Calu3 (cell line): Measurements from ENCODE around the gene COL4A6. TPM values are rescaled to one million over a fixed set of nuclear protein-coding genes. Genes with fewer than 3 reads are reported as not detected.

Experiments
- BruUV-seq: library from RNA; stranded (reverse); fragments of 400-500 nt; replicated peaks from 2 replicates; lab custom pipeline; 2021; lab: Mats Ljungman, UMichigan
- CTCF ChIA-PET: fragments of 300-600 bp; sonication (Branson Sonifier 250); formaldehyde crosslinking; loops from one replicate; lab custom pipeline; 2022; ENCODE audit warnings: antibody characterized with exemption; lab: Charles Lee
- DNase-seq: peaks from one replicate; pipeline ENCODE4 v3.0.0; 2022
- H3K27ac Mint-ChIP-seq: one replicate; pipeline ENCODE4 v1.8.0; 2022; ENCODE audit warnings: mixed read lengths; ENCODE audit not compliant: unreplicated experiment
- H3K27me3 Mint-ChIP-seq: one replicate; pipeline ENCODE4 v1.8.0; 2022; ENCODE audit warnings: mixed read lengths; ENCODE audit not compliant: unreplicated experiment
- H3K36me3 Mint-ChIP-seq: one replicate; pipeline ENCODE4 v1.8.0; 2022; ENCODE audit warnings: mild to moderate bottlenecking, moderate library complexity, mixed read lengths; ENCODE audit not compliant: insufficient read depth, unreplicated experiment
- H3K4me1 Mint-ChIP-seq: one replicate; pipeline ENCODE4 v1.8.0; 2022; ENCODE audit warnings: mild to moderate bottlenecking, low read depth, mixed read lengths; ENCODE audit not compliant: unreplicated experiment
- H3K4me3 Mint-ChIP-seq: one replicate; pipeline ENCODE4 v1.8.0; 2022; ENCODE audit warnings: mild to moderate bottlenecking, low read depth, moderate library complexity, mixed read lengths; ENCODE audit not compliant: unreplicated experiment
- H3K9me3 Mint-ChIP-seq: one replicate; pipeline ENCODE4 v1.8.0; 2022; ENCODE audit warnings: low read depth, mixed read lengths; ENCODE audit not compliant: unreplicated experiment
- CTCF ChIP-seq: fragments of 200-600 bp; IDR thresholded peaks from one replicate; pipeline ENCODE4 v1.8.0; 2022; ENCODE audit warnings: antibody characterized with exemption; ENCODE audit not compliant: unreplicated experiment
- intact Hi-C: fragments of 100-400 bp; cut with micrococcal nuclease; formaldehyde crosslinking; loops from one replicate; pipeline ENCODE4 v1.10.0; 2022; ENCODE audit not compliant: unreplicated experiment
- total RNA-seq: library from RNA; stranded (reverse); gene quantifications from 2 replicates; pipeline ENCODE4 v1.2.3, GENCODE V29; 2022

Gene COL4A6
- total RNA-seq, 1 experiment from 2014 or later, result 0.31 TPM

- BruUV-seq, result no TSS peak
- no peak for TF ChIP-seq CTCF
- H3K27me3 Mint-ChIP-seq, result no peaks in the 10 kb centered on the region
- H3K9me3 Mint-ChIP-seq, result no peaks in the 10 kb centered on the region
- intact Hi-C loops, result no loop called here
- CTCF ChIA-PET, result no interaction called here
- no peaks in the 10 kb centered on the region for H3K36me3 Mint-ChIP-seq
- no peak overlapping the region for H3K4me3 Mint-ChIP-seq
- no peak overlapping the region for H3K27ac Mint-ChIP-seq
- no peaks in the 10 kb centered on the region for H3K4me1 Mint-ChIP-seq
- no peak for DNase-seq
Observed at GRCh38 chrX:108219949-108220601, 218.1 kb downstream of the COL4A6 start.

- CTCF ChIA-PET, result no interaction called here
- DNase-seq, result no peak
- no TSS peak for BruUV-seq
- no peaks in the 10 kb centered on the region for H3K36me3 Mint-ChIP-seq
- intact Hi-C loops, result no loop called here
- no peak overlapping the region for H3K27ac Mint-ChIP-seq
- no peak for TF ChIP-seq CTCF
- H3K4me3 Mint-ChIP-seq, result no peak overlapping the region
- H3K4me1 Mint-ChIP-seq, result no peaks in the 10 kb centered on the region
- no peaks in the 10 kb centered on the region for H3K27me3 Mint-ChIP-seq
- H3K9me3 Mint-ChIP-seq, result no peaks in the 10 kb centered on the region
Observed at GRCh38 chrX:108217876-108218275, 220.3 kb downstream of the COL4A6 start.

- no TSS peak for BruUV-seq
- H3K4me1 Mint-ChIP-seq, result no peaks in the 10 kb centered on the region
- CTCF ChIA-PET, result no interaction called here
- H3K9me3 Mint-ChIP-seq, result no peaks in the 10 kb centered on the region
- TF ChIP-seq CTCF, result no peak
- intact Hi-C loops, result no loop called here
- H3K27ac Mint-ChIP-seq, result no peak overlapping the region
- no peaks in the 10 kb centered on the region for H3K27me3 Mint-ChIP-seq
- DNase-seq, result no peak
- H3K4me3 Mint-ChIP-seq, result no peak overlapping the region
- no peaks in the 10 kb centered on the region for H3K36me3 Mint-ChIP-seq
Observed at GRCh38 chrX:108216919-108217571, 221.2 kb downstream of the COL4A6 start.

GRCh38 chrX:108216405-108216804, 221.8 kb downstream of the COL4A6 start:
- Mint-ChIP-seq H3K9me3 (no peaks in the 10 kb centered on the region), H3K27me3 (no peaks in the 10 kb centered on the region), H3K4me1 (no peaks in the 10 kb centered on the region), H3K27ac (no peak overlapping the region), H3K4me3 (no peak overlapping the region), H3K36me3 (no peaks in the 10 kb centered on the region)
- no peak for TF ChIP-seq CTCF
- no peak for DNase-seq
- no TSS peak for BruUV-seq
- CTCF ChIA-PET, result no interaction called here
- intact Hi-C loops, result no loop called here
